ENCODE results near the gene GJA4.

The GJA4 gene

GRCh38 chr1:34829250-34829649 is 36.5 kb downstream of the GJA4 start:
- DNase-seq (ENCODE audit: low spot score): no peak
- no peak for FAIRE-seq

DNA sequence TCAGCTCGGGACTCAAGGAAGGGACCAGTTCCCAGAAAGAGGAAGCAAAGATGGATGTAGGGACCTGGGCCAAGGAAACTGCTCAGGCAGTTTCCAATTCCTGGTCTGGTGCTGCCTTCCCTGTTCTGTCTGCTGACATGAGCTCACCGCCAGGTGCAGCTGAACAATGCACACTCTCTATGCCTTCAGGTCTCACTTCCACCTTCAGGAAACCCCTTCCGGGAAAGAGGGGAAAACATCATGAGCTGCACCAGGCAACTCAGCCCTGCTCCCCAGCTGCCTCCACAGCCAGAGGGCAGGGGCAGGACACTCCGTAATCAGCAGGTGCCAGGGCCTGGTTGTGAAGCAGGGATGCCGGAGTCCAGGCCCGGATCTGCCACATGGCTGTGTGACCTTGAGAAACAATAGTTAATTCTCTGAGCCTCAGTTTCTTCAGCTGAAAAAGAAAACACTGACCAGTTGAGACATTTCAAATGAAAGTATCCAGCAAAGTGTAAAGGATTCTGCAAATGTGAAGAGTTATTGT is 39.0 kb downstream of the GJA4 start:
- DNase-seq (ENCODE audit: low spot score) (no peak), FAIRE-seq (no peak)

- no peak for FAIRE-seq
- no peak for DNase-seq (ENCODE audit: low spot score)
These were observed 40.9 kb downstream of the GJA4 start for GRCh38 chr1:34833711-34834110.

GRCh38 chr1:34839526-34840305 is 46.9 kb downstream of the GJA4 start:
- FAIRE-seq: no peak
- DNase-seq (ENCODE audit: low spot score): no peak

DNA sequence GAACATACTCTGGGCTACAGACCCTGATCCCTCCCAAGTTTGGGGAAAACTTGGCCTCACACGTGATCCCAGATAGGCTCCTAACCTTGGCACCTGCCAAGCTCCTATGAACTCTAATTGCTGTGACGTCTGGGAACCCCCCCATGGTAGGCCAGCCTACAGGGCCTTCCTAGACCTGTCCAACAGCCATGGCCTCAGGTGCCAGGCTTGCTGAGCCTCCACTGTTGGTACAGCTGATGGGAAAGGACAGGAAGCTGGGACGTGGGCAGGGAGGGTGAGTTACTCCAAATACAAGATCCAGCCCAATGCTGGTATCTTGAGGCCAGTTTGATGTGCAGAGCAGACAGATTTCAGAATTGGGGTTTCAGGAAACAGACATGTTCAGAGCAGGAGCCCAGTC is 47.6 kb downstream of the GJA4 start:
- FAIRE-seq: no peak
- DNase-seq (ENCODE audit: low spot score): no peak

- FAIRE-seq: no peak
These were observed 49.3 kb downstream of the GJA4 start for GRCh38 chr1:34842073-34842472.

GRCh38 chr1:34842952-34843371 is 50.2 kb downstream of the GJA4 start:
- FAIRE-seq: no peak
- DNase-seq (ENCODE audit: low spot score): no peak

More at GRCh38 chr1:34842073-34842472, 49.3 kb downstream of the GJA4 start:
- no peak for DNase-seq (ENCODE audit: low spot score)

DNA sequence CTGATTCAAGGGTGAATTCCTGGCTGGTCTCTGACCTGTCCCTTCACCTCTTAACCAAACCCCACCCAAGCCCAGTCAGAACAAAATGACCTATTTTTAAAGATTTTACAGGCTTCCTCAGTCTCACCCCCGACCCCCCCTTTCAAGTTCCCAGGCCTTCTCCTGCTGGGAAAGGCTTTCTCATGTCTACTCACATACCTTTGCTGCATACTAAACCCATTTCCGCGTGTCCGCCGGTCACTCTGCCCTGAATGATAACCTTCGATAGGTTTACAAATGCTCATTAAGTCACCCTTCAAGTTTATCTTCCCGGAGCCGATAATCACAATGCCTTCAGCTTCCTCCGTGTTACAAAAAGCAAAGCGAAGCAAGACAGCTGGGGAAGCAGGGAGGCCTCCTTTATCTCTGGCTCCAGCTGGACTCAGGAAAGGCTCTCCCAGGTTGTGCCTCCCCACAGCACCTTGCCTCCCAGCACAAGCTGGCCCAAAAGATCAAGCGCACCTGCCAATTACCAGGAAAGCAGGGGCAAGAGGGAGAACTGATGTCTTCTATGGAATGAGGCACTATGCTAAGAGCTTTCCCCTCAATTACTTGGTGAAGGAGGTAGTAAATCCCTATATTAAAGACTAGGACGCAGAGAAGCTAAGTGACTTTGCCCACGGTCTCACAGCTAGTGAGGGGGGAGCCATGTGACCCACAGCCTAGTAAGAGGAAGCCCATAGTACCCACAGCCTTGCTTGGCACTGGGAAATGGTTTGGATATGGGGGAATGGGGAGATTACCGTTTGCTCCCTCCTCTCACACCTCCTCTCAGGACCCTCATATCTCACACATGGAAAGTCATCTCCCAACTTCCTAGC is 50.8 kb downstream of the GJA4 start:
- FAIRE-seq: no peak
- DNase-seq (ENCODE audit: low spot score): no peak

GRCh38 chr1:34844252-34844634 is 51.4 kb downstream of the GJA4 start:
- no peak for FAIRE-seq
- DNase-seq (ENCODE audit: low spot score): no peak

Measured in RCC 7860 (cell line).